ENCODE measurements around the gene TTC13. TPM values are rescaled to one million over a fixed set of nuclear protein-coding genes. Genes with fewer than 3 reads are reported as not detected.

The TTC13 gene
- total RNA-seq, 4 donors from 2014 or later = 44.8 to 178 (median 117) TPM

GRCh38 chr1:230916587-230917283 is 61.9 kb downstream of the TTC13 start:
- 82 to 89% methylated on average over 6 to 8 of the region's 8 CpGs for WGBS, 2 donors (ENCODE audit: low coverage in 1 of 2)
- no peaks in the 10 kb centered on the region for H3K27me3 ChIP-seq
- peaks cover 0 to 23% (median 3%) of the 10 kb centered on the region in 4 donors for H3K36me3 ChIP-seq
- TF ChIP-seq POLR2A (IDR thresholded peaks at IDR 0.05) = no peak
- TF ChIP-seq EP300 (IDR thresholded peaks at IDR 0.05; ENCODE audit: low read depth) = no peak
- H3K9me3 ChIP-seq = no peaks in the 10 kb centered on the region
- in situ Hi-C loops (cut with MboI; ENCODE audit: low pct_ligation_motif_present in 1 of 4, low pct_unique_long_range_greater_than_20kb in 1 of 4, low sequenced_read_pairs in 3 of 4) (loop anchor here (25.0 kb wide), 2 partner anchors 104 to 296 kb away; no protein-coding TSS in a partner anchor), intact Hi-C loops (cut with DNase I; ENCODE audit: low total_unique reads) (no loop called here)
- DNase-seq = no peak
- H3K27ac ChIP-seq = no peak overlapping the region
- H3K4me3 ChIP-seq = no peak overlapping the region
- H3K4me1 ChIP-seq = no peaks in the 10 kb centered on the region

GRCh38 chr1:230915078-230915477 is 63.6 kb downstream of the TTC13 start:
- Histone ChIP-seq H3K4me3 (no peak overlapping the region), H3K9me3 (no peaks in the 10 kb centered on the region), H3K36me3 (peaks cover 0 to 9% (median 4%) of the 10 kb centered on the region in 4 donors), H3K27ac (no peak overlapping the region), H3K4me1 (peaks cover 0 to under 1% (median 0%) of the 10 kb centered on the region in 4 donors), H3K27me3 (no peaks in the 10 kb centered on the region)
- intact Hi-C loops (cut with DNase I; ENCODE audit: low total_unique reads) = no loop called here
- no peak for DNase-seq
- in situ Hi-C loops (cut with MboI; ENCODE audit: low pct_ligation_motif_present in 1 of 4, low pct_unique_long_range_greater_than_20kb in 1 of 4, low sequenced_read_pairs in 3 of 4) = loop anchor here (25.0 kb wide), 2 partner anchors 103 to 297 kb away; no protein-coding TSS in a partner anchor
- TF ChIP-seq POLR2A (IDR thresholded peaks at IDR 0.05) = no peak
- TF ChIP-seq, protein P1, sequence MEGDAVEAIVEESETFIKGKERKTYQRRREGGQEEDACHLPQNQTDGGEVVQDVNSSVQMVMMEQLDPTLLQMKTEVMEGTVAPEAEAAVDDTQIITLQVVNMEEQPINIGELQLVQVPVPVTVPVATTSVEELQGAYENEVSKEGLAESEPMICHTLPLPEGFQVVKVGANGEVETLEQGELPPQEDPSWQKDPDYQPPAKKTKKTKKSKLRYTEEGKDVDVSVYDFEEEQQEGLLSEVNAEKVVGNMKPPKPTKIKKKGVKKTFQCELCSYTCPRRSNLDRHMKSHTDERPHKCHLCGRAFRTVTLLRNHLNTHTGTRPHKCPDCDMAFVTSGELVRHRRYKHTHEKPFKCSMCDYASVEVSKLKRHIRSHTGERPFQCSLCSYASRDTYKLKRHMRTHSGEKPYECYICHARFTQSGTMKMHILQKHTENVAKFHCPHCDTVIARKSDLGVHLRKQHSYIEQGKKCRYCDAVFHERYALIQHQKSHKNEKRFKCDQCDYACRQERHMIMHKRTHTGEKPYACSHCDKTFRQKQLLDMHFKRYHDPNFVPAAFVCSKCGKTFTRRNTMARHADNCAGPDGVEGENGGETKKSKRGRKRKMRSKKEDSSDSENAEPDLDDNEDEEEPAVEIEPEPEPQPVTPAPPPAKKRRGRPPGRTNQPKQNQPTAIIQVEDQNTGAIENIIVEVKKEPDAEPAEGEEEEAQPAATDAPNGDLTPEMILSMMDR (IDR thresholded peaks at IDR 0.05) = no peak
- TF ChIP-seq EP300 (IDR thresholded peaks at IDR 0.05; ENCODE audit: low read depth) = no peak
- no peak for TF ChIP-seq POLR2AphosphoS5 (IDR thresholded peaks at IDR 0.05)

GRCh38 chr1:230913496-230913895 is 65.2 kb downstream of the TTC13 start:
- DNase-seq = no peak
- Histone ChIP-seq H3K36me3 (peaks cover 0 to 19% (median 3%) of the 10 kb centered on the region in 4 donors), H3K27ac (no peak overlapping the region), H3K27me3 (no peaks in the 10 kb centered on the region), H3K9me3 (no peaks in the 10 kb centered on the region), H3K4me1 (peaks cover 0 to 5% (median 0%) of the 10 kb centered on the region in 4 donors), H3K4me3 (no peak overlapping the region)
- WGBS, 2 donors (ENCODE audit: low coverage in 1 of 2) = 86 to 88% methylated on average over 2 of the region's 2 CpGs
- TF ChIP-seq EP300 (IDR thresholded peaks at IDR 0.05; ENCODE audit: low read depth) (no peak), POLR2AphosphoS5 (IDR thresholded peaks at IDR 0.05) (no peak), POLR2A (IDR thresholded peaks at IDR 0.05) (no peak)
- TF ChIP-seq, protein P1 (IDR thresholded peaks at IDR 0.05) = no peak
- intact Hi-C loops (cut with DNase I; ENCODE audit: low total_unique reads) (no loop called here), in situ Hi-C loops (cut with MboI; ENCODE audit: low pct_ligation_motif_present in 1 of 4, low pct_unique_long_range_greater_than_20kb in 1 of 4, low sequenced_read_pairs in 3 of 4) (loop anchor here (25.0 kb wide), 2 partner anchors 101 to 299 kb away; no protein-coding TSS in a partner anchor)

DNA sequence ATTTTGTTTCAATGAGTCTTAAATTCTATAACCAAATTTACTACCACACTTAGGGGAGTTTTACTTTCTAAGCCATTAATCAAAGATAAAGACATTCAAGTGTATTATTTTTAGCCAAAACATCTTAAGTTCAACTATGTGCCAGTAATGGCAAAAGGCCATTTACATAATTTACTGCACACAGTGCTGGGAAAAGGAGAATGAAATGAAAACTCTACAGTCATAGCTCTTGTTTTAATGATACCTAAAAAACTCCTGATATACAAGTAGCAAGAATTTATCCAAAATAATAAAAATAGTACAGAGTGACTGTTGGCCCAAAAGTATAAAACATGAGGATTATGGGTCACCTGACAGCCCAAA is 67.9 kb downstream of the TTC13 start:
- H3K36me3 ChIP-seq = peaks cover 0 to 32% (median 5%) of the 10 kb centered on the region in 4 donors
- peaks cover 0 to 5% (median 0%) of the 10 kb centered on the region in 4 donors for H3K4me1 ChIP-seq
- peak overlapping the region in 2 of 4 donors; percentile 20 to 28 for H3K27ac ChIP-seq
- DNase-seq = no peak
- H3K9me3 ChIP-seq = no peaks in the 10 kb centered on the region
- intact Hi-C loops (cut with DNase I; ENCODE audit: low total_unique reads) = no loop called here
- in situ Hi-C loops (cut with MboI; ENCODE audit: low pct_ligation_motif_present in 1 of 4, low pct_unique_long_range_greater_than_20kb in 1 of 4, low sequenced_read_pairs in 3 of 4) = loop anchor here (25.0 kb wide), 2 partner anchors 98 to 302 kb away; no protein-coding TSS in a partner anchor
- no peak overlapping the region for H3K4me3 ChIP-seq
- no peaks in the 10 kb centered on the region for H3K27me3 ChIP-seq
- TF ChIP-seq, protein P1 (IDR thresholded peaks at IDR 0.05) = no peak
- TF ChIP-seq EP300 (IDR thresholded peaks at IDR 0.05; ENCODE audit: low read depth) (no peak), POLR2A (IDR thresholded peaks at IDR 0.05) (no peak), POLR2AphosphoS5 (IDR thresholded peaks at IDR 0.05) (no peak)
